Retinal pigment epithelial cell (primary cell): ENCODE data around the gene PIEZO2.
"Not testable (repeated sequence)": the region's sequence is repeated elsewhere in the genome, so short reads cannot be mapped to it uniquely, and the experiment has no call there.

Source experiments
- DNase-seq: peaks from one replicate; pipeline ENCODE4 v3.0.0-alpha.2; 2010; ENCODE audit warnings: low read depth
- H3K4me3 ChIP-seq: 2 replicates; pipeline ENCODE4 v1.5.1; 2011; ENCODE audit warnings: mild to moderate bottlenecking, low read length, control low read depth, moderate library complexity
- CTCF ChIP-seq: conservative IDR thresholded peaks from 2 replicates; pipeline ENCODE4 v1.5.1; 2011; ENCODE audit warnings: low read depth, low read length, control low read depth, inconsistent platforms

The PIEZO2 gene

DNA sequence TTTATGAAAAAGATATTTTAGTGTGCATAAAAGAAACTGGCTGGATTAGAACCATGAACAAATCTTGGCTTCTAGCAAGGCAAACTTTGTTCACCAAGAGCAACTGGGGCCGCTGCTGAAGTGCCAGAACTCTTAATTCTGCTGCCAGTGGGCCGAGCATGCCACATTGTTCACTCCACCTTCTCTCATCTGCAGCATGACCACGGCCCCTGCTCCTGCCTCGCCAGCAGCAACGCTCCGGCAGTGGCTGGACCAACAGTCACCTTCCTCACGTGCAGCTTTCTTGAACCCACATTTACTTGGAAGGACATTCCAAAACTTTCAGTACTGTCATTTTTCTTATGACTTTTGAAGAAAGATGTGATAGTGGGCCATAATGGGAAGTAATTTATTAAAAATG, 213.8 kb downstream of the PIEZO2 start:
- no peak overlapping the region for H3K4me3 ChIP-seq
- DNase-seq = no peak
- TF ChIP-seq CTCF = no peak

DNA sequence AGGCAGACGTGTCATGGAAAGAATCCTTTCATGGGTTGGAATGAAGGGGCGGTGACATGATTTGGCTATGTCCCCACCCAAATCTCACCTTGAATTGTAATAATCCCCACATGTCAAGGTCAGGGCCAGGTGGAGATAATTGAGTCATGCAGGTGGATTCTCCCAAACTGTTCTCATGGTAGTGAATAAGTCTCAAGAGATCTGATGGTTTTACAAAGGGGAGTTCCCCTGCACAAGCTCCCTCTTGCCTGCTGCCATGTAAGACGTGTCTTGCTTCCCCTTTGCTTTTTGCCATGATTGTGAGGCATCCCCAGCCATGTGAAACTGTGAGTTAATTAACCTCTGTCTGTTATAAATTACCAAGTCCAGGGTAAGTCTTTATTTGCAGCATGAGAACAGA, 215.7 kb downstream of the PIEZO2 start:
- DNase-seq, H3K4me3 ChIP-seq: not testable (repeated sequence)

GRCh38 chr18:10930076-10930475, 219.3 kb downstream of the PIEZO2 start:
- TF ChIP-seq CTCF = no peak
- no peak for DNase-seq
- no peak overlapping the region for H3K4me3 ChIP-seq

DNA sequence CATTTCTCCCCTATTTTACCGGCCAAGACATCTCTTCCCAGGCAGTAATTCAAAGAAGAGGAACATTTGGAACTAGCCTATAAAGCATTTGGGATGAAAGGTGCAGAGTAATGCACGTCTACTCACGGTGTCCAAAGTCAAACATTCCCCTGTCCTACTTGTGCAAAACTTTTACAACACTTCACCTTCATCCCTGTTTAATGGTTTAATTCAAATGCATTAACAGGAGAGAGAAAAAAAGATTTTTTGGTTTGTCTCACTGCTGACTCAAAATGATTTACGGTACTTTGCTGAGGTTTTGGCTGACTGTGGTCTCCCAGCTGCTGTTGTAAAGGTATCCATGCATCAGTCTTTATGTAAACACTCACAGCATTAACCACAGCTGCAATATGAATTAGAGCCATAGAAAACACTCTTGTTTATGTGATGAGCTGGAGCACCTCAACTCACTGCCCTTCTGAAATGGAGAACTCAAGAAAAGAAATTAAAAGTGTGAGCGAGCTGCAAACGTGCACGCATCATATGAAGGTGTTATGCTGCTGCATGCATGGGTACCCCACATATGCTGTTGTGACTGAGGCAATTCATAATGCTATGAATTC, 220.5 kb downstream of the PIEZO2 start:
- no peak for TF ChIP-seq CTCF
- H3K4me3 ChIP-seq = no peak overlapping the region
- DNase-seq = no peak

DNA sequence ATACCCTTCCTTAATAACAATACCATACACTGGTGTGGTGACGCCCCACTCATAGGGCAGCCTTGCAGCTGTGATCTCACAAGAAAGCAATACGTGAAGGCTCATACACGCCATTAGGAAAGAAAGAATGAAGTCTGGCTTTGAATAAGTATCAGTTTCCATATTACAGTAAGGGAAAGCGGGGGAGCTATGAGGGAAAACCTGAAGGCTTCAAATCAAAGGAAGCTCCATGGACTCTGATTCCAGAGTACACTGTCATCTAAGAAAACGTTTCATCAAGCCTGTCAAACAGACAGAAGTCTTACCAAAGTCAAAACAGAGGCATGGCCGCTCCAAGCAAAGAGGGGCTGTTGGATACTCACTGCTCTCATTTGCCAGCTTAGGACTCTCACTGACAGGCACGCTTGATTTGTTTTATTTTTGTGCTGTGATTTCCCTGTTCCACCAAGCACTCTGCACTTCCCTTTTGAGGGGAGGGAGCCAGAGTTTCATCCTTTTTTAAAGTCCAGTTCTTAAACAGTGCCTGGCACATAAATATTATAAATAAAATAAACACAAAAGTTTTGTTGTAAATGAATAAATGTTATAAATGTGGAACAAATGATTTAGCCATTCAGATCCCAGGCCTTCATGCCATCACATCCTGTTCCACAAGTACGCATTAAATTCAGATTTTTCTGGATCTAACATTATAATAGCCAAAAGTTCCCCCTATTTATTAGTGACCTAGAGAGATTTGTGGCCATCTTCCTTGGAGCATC, 221.2 kb downstream of the PIEZO2 start:
- no peak overlapping the region for H3K4me3 ChIP-seq
- no peak for DNase-seq
- no peak for TF ChIP-seq CTCF

GRCh38 chr18:10927286-10927992, 221.9 kb downstream of the PIEZO2 start:
- no peak for TF ChIP-seq CTCF
- H3K4me3 ChIP-seq = no peak overlapping the region
- DNase-seq = peak; percentile 41

- no peak overlapping the region for H3K4me3 ChIP-seq
- DNase-seq = no peak
- TF ChIP-seq CTCF = no peak
Observed at GRCh38 chr18:10926621-10927161, 222.7 kb downstream of the PIEZO2 start.
